B cell (primary cell): ENCODE measurements around the gene MTHFD1. TPM values are rescaled to one million over a fixed set of nuclear protein-coding genes. Genes with fewer than 3 reads are reported as not detected.

ENCODE experiments used
- ATAC-seq: fragments of 200-7000 bp; cut with Tn5 transposase; one replicate; pipeline ENCODE4 v1.10.0; 2021; ENCODE audit warnings: low read depth, mild to moderate bottlenecking, moderate number of reproducible peaks, moderate library complexity
- CTCF ChIA-PET: fragments of 350-600 bp; sonication (Branson Sonifier 250); formaldehyde crosslinking; loops from one replicate; lab custom pipeline; 2021; ENCODE audit warnings: antibody characterized with exemption, inconsistent platforms; lab: Charles Lee
- POLR2A ChIA-PET: fragments of 350-600 bp; sonication (Branson Sonifier 250); formaldehyde crosslinking; loops from one replicate; lab custom pipeline; 2021; ENCODE audit warnings: antibody characterized with exemption; lab: Charles Lee
- DNase-seq: peaks from one replicate; pipeline ENCODE4 v3.0.0; 2013
- H2AFZ ChIP-seq: 2 replicates; pipeline ENCODE4 v1.6.1; 2012; ENCODE audit warnings: mild to moderate bottlenecking, low read depth, low read length; ENCODE audit not compliant: insufficient read depth, poor library complexity, severe bottlenecking
- H3K27ac ChIP-seq, 2 donors: 1 replicate in 1 of 2; 2 replicates in 1 of 2; pipeline ENCODE4 v1.5.1; 2012 to 2013; ENCODE audit warnings: low read length in 2 of 2, mild to moderate bottlenecking in 2 of 2, moderate library complexity in 1 of 2
- H3K27me3 ChIP-seq, 4 experiments: fragments of 200-600 bp in 1 of 4; sonication (generic) in 1 of 4; replicated peaks in 1 of 4; 1 replicate in 2 of 4; 2 replicates in 2 of 4; pipeline versions ENCODE4 v1.6.1 to v1.7.0; 2013 to 2016; ENCODE audit warnings: low read length in 3 of 4, mild to moderate bottlenecking in 2 of 4, mixed read lengths in 1 of 4, moderate library complexity in 1 of 4; ENCODE audit not compliant: insufficient read depth in 4 of 4, control insufficient read depth in 3 of 4; ENCODE audit errors: control extremely low read depth in 1 of 4
- H3K36me3 ChIP-seq, 2 experiments: replicated peaks in 1 of 2; 1 replicate in 1 of 2; 2 replicates in 1 of 2; pipeline versions ENCODE4 v1.6.1 to v1.7.1; 2013; ENCODE audit warnings: low read length in 1 of 2; ENCODE audit not compliant: insufficient read depth in 2 of 2, control insufficient read depth in 1 of 2; ENCODE audit errors: control extremely low read depth in 1 of 2, extremely low read depth in 1 of 2
- H3K4me1 ChIP-seq, 2 donors: fragments of 200-600 bp in 1 of 2; sonication (generic) in 1 of 2; 1 replicate in 1 of 2; 2 replicates in 1 of 2; pipeline versions ENCODE4 v1.5.1 to v1.6.1; 2013 to 2017; ENCODE audit warnings: low read length in 2 of 2; ENCODE audit not compliant: control insufficient read depth in 2 of 2, insufficient read depth in 2 of 2
- H3K4me2 ChIP-seq: replicated peaks from 2 replicates; pipeline ENCODE3; 2012; ENCODE audit warnings: mild to moderate bottlenecking, low read depth, low read length; ENCODE audit not compliant: poor library complexity, severe bottlenecking
- H3K4me3 ChIP-seq, 5 experiments: fragments of 200-600 bp in 1 of 5; sonication (generic) in 1 of 5; 1 replicate in 3 of 5; 2 replicates in 2 of 5; pipeline versions ENCODE4 v1.5.1 to v1.7.0; 2011 to 2016; ENCODE audit warnings: low read length in 4 of 5, mild to moderate bottlenecking in 4 of 5, low read depth in 2 of 5, control low read depth in 1 of 5, moderate library complexity in 1 of 5; ENCODE audit not compliant: insufficient read depth in 1 of 5; ENCODE audit errors: control extremely low read depth in 1 of 5, extremely low read depth in 1 of 5
- H3K79me2 ChIP-seq: fragments of 200-600 bp; sonication (generic); one replicate; pipeline ENCODE4 v1.6.0; 2016; ENCODE audit warnings: low read length; ENCODE audit not compliant: control insufficient read depth, insufficient read depth
- H3K9ac ChIP-seq: fragments of 200-600 bp; sonication (generic); 2 replicates; pipeline ENCODE4 v1.6.1; 2017; ENCODE audit warnings: mild to moderate bottlenecking, low read length, moderate library complexity
- H3K9me3 ChIP-seq, 3 donors: one replicate each; pipeline versions ENCODE4 v1.6.1 to v1.7.1; 2013; ENCODE audit warnings: low read length in 2 of 3; ENCODE audit not compliant: control insufficient read depth in 2 of 3, insufficient read depth in 1 of 3; ENCODE audit errors: control extremely low read depth in 1 of 3
- H4K20me1 ChIP-seq: 2 replicates; pipeline ENCODE4 v1.6.0; 2012; ENCODE audit warnings: mild to moderate bottlenecking, low read length; ENCODE audit not compliant: insufficient read depth, control insufficient read depth, poor library complexity, severe bottlenecking
- H3K27ac Mint-ChIP-seq: one replicate; pipeline ENCODE4 v1.8.0; 2021; ENCODE audit warnings: mixed read lengths
- H3K27me3 Mint-ChIP-seq: one replicate; pipeline ENCODE4 v1.8.0; 2021; ENCODE audit warnings: mixed read lengths
- H3K4me1 Mint-ChIP-seq: one replicate; pipeline ENCODE4 v1.8.0; 2021; ENCODE audit warnings: mixed read lengths
- H3K4me3 Mint-ChIP-seq: one replicate; pipeline ENCODE4 v1.8.0; 2021; ENCODE audit warnings: mixed read lengths
- H3K9me3 Mint-ChIP-seq: one replicate; pipeline ENCODE4 v1.8.0; 2022; ENCODE audit warnings: mixed read lengths; ENCODE audit not compliant: insufficient read depth
- EZH2 ChIP-seq: IDR thresholded peaks from 2 replicates; pipeline ENCODE4 v1.6.1; 2012; ENCODE audit warnings: borderline replicate concordance, low read depth, mild to moderate bottlenecking, moderate library complexity, low read length; ENCODE audit not compliant: insufficient read depth, poor library complexity, severe bottlenecking
- WGBS: methylation state at CpG from one replicate; pipeline ENCODE4 v1.1.5; 2013; ENCODE audit warnings: missing lambda C conversion rate; ENCODE audit not compliant: insufficient coverage; 5-methylcytosine and 5-hydroxymethylcytosine counted together
- intact Hi-C: fragments of 100-400 bp; cut with micrococcal nuclease; formaldehyde crosslinking; loops from one replicate; pipeline ENCODE4 v1.10.0; 2022
- polyA minus RNA-seq: library from RNA; depleted of rRNA, polyadenylated mRNA; stranded (reverse); fragments of >200 nt; gene quantifications from 2 replicates; pipeline ENCODE4 v1.2.3, GENCODE V29; 2012
- polyA plus RNA-seq: library from polyadenylated mRNA; depleted of rRNA; stranded (reverse); fragments of >200 nt; gene quantifications from 2 replicates; pipeline ENCODE4 v1.2.3, GENCODE V29; 2012
- total RNA-seq, 2 donors: library from RNA; stranded (reverse); fragments of 120-200 nt in 1 of 2; gene quantifications; 1 replicate in 1 of 2; 2 replicates in 1 of 2; pipeline versions ENCODE4 v1.2.3 to v1.2.4, GENCODE V29; 2013 to 2022
- TF ChIP-seq, protein P1 (sequence below): fragments of 200-600 bp; IDR thresholded peaks from one replicate; pipeline ENCODE4 v1.8.0; 2022; ENCODE audit warnings: antibody characterized with exemption, mild to moderate bottlenecking

Gene MTHFD1
- 47.1 and 51.3 TPM in 2 replicates for total RNA-seq
- total RNA-seq (2013): 38.6 TPM
- 32.3 and 34.5 TPM in 2 replicates for polyA plus RNA-seq
- 26.3 and 27.5 TPM in 2 replicates for polyA minus RNA-seq

DNA sequence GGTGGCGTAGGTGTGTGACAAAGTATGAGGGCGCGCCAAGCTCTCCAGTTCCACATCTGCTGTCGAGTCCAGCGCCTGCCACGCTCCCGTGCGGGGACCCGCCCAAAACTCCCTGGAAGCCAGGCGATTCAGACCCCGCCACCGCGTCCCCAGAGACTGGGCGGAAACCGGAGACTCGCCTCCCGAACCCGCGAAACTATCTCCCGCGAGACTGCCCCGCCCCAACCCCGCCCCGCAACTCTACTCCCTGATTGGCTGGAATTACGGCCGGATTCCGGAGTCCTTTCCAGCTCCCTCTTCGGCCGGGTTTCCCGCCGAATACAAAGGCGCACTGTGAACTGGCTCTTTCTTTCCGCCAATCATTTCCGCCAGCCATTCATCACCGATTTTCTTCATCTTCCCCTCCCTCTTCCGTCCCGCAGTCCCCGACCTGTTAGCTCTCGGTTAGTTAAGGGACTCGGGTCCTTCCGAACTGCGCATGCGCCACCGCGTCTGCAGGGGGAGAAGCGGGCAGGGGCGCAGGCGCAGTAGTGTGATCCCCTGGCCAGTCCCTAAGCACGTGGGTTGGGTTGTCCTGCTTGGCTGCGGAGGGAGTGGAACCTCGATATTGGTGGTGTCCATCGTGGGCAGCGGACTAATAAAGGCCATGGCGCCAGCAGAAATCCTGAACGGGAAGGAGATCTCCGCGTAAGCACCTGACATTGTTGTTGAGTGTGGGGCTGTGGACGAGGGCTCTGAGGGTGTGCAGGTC is at the start of gene MTHFD1:
Gene MTHFD1, plus strand, starts transcription at position 572 of the 751 bp plus-strand sequence. Its CDS starts 75 bp downstream, at position 647.
- intact Hi-C loops: loop anchor here (1.0 to 5.0 kb wide), 7 partner anchors 50 to 1024 kb away; partner anchors contain the start of genes FUT8, HSPA2, PPP2R5E and SGPP1
- H3K4me1 Mint-ChIP-seq: peaks cover 42% of the 10 kb centered on the region
- ChIA-PET CTCF (interaction anchor here (0.5 to 1.3 kb wide), 9 partner anchors 12 to 244 kb away, joined by 3 to 4 read pairs (median 3); partner anchors contain the start of gene ZBTB1), POLR2A (interaction anchor here (0.6 to 2.5 kb wide), 13 partner anchors 26 to 844 kb away, joined by 3 to 19 read pairs (median 5); partner anchors contain the start of genes PPP2R5E, ZBTB1 and ZBTB25)
- peaks cover 27 to 34% of the 10 kb centered on the region in 2 donors for H3K4me1 ChIP-seq
- peak within 1 kb of the TSS; percentile 95 for H3K27ac Mint-ChIP-seq
- peak within 1 kb of the TSS; percentile 75 to 80 for H3K27ac ChIP-seq
- peak within 1 kb of the TSS; percentile 68 to 93 (median 84) for H3K4me3 ChIP-seq
- no peaks in the 10 kb centered on the region for H3K27me3 ChIP-seq
- under 1% methylated on average over 58 of the region's 58 CpGs for WGBS
- peak within 1 kb of the TSS; percentile 93 for H2AFZ ChIP-seq
- ATAC-seq (peak; percentile 75), DNase-seq (peak; percentile 98)
- peak within 1 kb of the TSS; percentile 88 for H3K9ac ChIP-seq
- peak within 1 kb of the TSS; percentile 93 for H3K4me3 Mint-ChIP-seq
- no peaks in the 10 kb centered on the region for H3K27me3 Mint-ChIP-seq
- peaks cover 0 to 7% of the 10 kb centered on the region in 2 experiments for H3K36me3 ChIP-seq
- no peaks in the 10 kb centered on the region for H3K9me3 Mint-ChIP-seq
- peaks cover 8% of the 10 kb centered on the region for H4K20me1 ChIP-seq
- H3K9me3 ChIP-seq: no peaks in the 10 kb centered on the region
- peaks cover 57% of the 10 kb centered on the region for H3K79me2 ChIP-seq
- peak within 1 kb of the TSS; percentile 92 for H3K4me2 ChIP-seq
- TF ChIP-seq, protein P1, sequence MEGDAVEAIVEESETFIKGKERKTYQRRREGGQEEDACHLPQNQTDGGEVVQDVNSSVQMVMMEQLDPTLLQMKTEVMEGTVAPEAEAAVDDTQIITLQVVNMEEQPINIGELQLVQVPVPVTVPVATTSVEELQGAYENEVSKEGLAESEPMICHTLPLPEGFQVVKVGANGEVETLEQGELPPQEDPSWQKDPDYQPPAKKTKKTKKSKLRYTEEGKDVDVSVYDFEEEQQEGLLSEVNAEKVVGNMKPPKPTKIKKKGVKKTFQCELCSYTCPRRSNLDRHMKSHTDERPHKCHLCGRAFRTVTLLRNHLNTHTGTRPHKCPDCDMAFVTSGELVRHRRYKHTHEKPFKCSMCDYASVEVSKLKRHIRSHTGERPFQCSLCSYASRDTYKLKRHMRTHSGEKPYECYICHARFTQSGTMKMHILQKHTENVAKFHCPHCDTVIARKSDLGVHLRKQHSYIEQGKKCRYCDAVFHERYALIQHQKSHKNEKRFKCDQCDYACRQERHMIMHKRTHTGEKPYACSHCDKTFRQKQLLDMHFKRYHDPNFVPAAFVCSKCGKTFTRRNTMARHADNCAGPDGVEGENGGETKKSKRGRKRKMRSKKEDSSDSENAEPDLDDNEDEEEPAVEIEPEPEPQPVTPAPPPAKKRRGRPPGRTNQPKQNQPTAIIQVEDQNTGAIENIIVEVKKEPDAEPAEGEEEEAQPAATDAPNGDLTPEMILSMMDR: no peak
- no peak for TF ChIP-seq EZH2
